HepG2 (cell line): ENCODE measurements around the gene C2orf80. TPM values are rescaled to one million over a fixed set of nuclear protein-coding genes. Genes with fewer than 3 reads are reported as not detected.

Experiments used
- AHDC1 ChIP-seq: sonication (generic); formaldehyde crosslinking; IDR thresholded peaks from 2 replicates; pipeline ENCODE4 v1.5.1; 2020; ENCODE audit warnings: mild to moderate bottlenecking, missing genetic modification reagents, borderline replicate concordance
- ATF3 ChIP-seq: sonication (generic); formaldehyde crosslinking; IDR thresholded peaks from 2 replicates; pipeline ENCODE4 v1.4.0; 2020; ENCODE audit warnings: missing genetic modification reagents
- ATF4 ChIP-seq, 2 experiments: fragments of 450-650 bp in 1 of 2; sonication (generic) in 1 of 2; formaldehyde crosslinking; IDR thresholded peaks; 2 replicates each; pipeline versions ENCODE4 v1.5.0 to v1.8.0; 2020 to 2022; ENCODE audit warnings: mild to moderate bottlenecking in 1 of 2, missing genetic modification reagents in 1 of 2
- CBX2 ChIP-seq, 2 experiments: fragments of 200-600 bp in 1 of 2; sonication (generic); formaldehyde crosslinking in 1 of 2; IDR thresholded peaks; 2 replicates each; pipeline versions ENCODE4 v1.7.0 to v1.8.1; 2018 to 2022; ENCODE audit warnings: low read depth in 2 of 2, low read length in 1 of 2, mild to moderate bottlenecking in 1 of 2, missing genetic modification reagents in 1 of 2
- CENPT ChIP-seq: sonication (generic); formaldehyde crosslinking; IDR thresholded peaks from 2 replicates; pipeline ENCODE4 v1.8.0; 2022; ENCODE audit warnings: low read depth, mild to moderate bottlenecking, moderate library complexity, missing genetic modification reagents
- CREM ChIP-seq, 2 experiments: sonication (generic) in 1 of 2; formaldehyde crosslinking in 1 of 2; IDR thresholded peaks; 2 replicates each; pipeline versions ENCODE4 v1.4.0 to v1.6.1; 2016 to 2020; ENCODE audit warnings: antibody characterized with exemption in 1 of 2, mild to moderate bottlenecking in 1 of 2, missing genetic modification reagents in 1 of 2
- EHMT2 ChIP-seq: fragments of 200-600 bp; sonication (generic); IDR thresholded peaks from 2 replicates; pipeline ENCODE4 v1.7.0; 2017; ENCODE audit warnings: antibody characterized with exemption, low read depth, low read length, borderline replicate concordance
- FOXP1 ChIP-seq, 2 experiments: fragments of 450-650 bp in 1 of 2; IDR thresholded peaks; 2 replicates each; pipeline ENCODE4 v1.6.1; 2017 to 2018; ENCODE audit warnings: antibody characterized with exemption in 1 of 2
- HNRNPL ChIP-seq: fragments of 200-400 bp; formaldehyde crosslinking; IDR thresholded peaks from 2 replicates; pipeline ENCODE4 v1.6.1; 2017; ENCODE audit warnings: mild to moderate bottlenecking, low read depth, low read length
- MIER2 ChIP-seq: IDR thresholded peaks from 2 replicates; pipeline ENCODE4 v1.6.1; 2016; ENCODE audit warnings: missing biosample characterization, missing genetic modification reagents
- MXD3 ChIP-seq: IDR thresholded peaks from 2 replicates; pipeline ENCODE4 v1.6.1; 2016; ENCODE audit warnings: mild to moderate bottlenecking, missing biosample characterization, missing genetic modification reagents
- NR1H2 ChIP-seq: sonication (generic); formaldehyde crosslinking; IDR thresholded peaks from 2 replicates; pipeline ENCODE4 v1.8.1; 2022; ENCODE audit warnings: low read depth, missing genetic modification reagents, borderline replicate concordance
- REL ChIP-seq: sonication (generic); formaldehyde crosslinking; conservative IDR thresholded peaks from 2 replicates; pipeline ENCODE4 v1.8.0; 2022; ENCODE audit warnings: mild to moderate bottlenecking, missing genetic modification reagents, moderate library complexity
- SMAD9 ChIP-seq: sonication (generic); formaldehyde crosslinking; IDR thresholded peaks from 2 replicates; pipeline ENCODE4 v1.5.1; 2020; ENCODE audit warnings: mild to moderate bottlenecking, missing genetic modification reagents
- ZBTB38 ChIP-seq: sonication (generic); formaldehyde crosslinking; IDR thresholded peaks from 2 replicates; pipeline ENCODE4 v1.5.1; 2020; ENCODE audit warnings: mild to moderate bottlenecking, missing genetic modification reagents
- ZNF468 ChIP-seq: sonication (generic); formaldehyde crosslinking; IDR thresholded peaks from 2 replicates; pipeline ENCODE4 v1.8.0; 2022; ENCODE audit warnings: mild to moderate bottlenecking, moderate library complexity, missing genetic modification reagents
- ZNF737 ChIP-seq: sonication (generic); formaldehyde crosslinking; IDR thresholded peaks from 2 replicates; pipeline ENCODE4 v1.5.0; 2020; ENCODE audit warnings: missing genetic modification reagents, mild to moderate bottlenecking, borderline replicate concordance
- ZNF766 ChIP-seq: sonication (generic); formaldehyde crosslinking; IDR thresholded peaks from 2 replicates; pipeline ENCODE4 v1.5.0; 2020; ENCODE audit warnings: missing genetic modification reagents, borderline replicate concordance
- polyA plus RNA-seq, 8 experiments: library from polyadenylated mRNA; depleted of rRNA in 3 of 8; stranded (reverse) in 7 of 8; unstranded in 1 of 8; fragments of >200 nt; fragmentation: Illumina TruSeq in 4 of 8; extraction: Trizol in 4 of 8; gene quantifications; 2 replicates each; pipeline versions ENCODE4 v1.2.1 to v1.2.3, GENCODE V29; 2011 to 2016; ENCODE audit warnings: low read depth in 4 of 8, missing spikeins in 1 of 8, mixed read lengths in 1 of 8; ENCODE audit not compliant: insufficient read depth in 1 of 8
- total RNA-seq, 5 experiments: library from RNA; depleted of rRNA; stranded (reverse); fragments of >200 nt; fragmentation: Illumina TruSeq; extraction: Trizol; gene quantifications; 2 replicates each; pipeline ENCODE4 v1.2.3, GENCODE V29; 2016; ENCODE audit warnings: low read depth in 1 of 5
- TF ChIP-seq, protein P1 (sequence below): sonication (generic); formaldehyde crosslinking; IDR thresholded peaks from 2 replicates; pipeline ENCODE4 v1.4.0; 2020; ENCODE audit warnings: mild to moderate bottlenecking, missing genetic modification reagents

Gene C2orf80
- total and polyA plus RNA-seq, 2 of the 13 experiments (the other 11 are each of a cell fraction or from before 2014, with no cell fraction given), result not detected

- TF ChIP-seq ZNF737 (no peak), REL (no peak), ZNF766 (no peak), ZBTB38 (CRISPR knock-in tag) (no peak), MIER2 (CRISPR knock-in tag) (peak; percentile 77; the same call in 1 of the 2 replicates), ATF3 (CRISPR knock-in tag) (no peak), EHMT2 (no peak; the same call in none of the 2 replicates), ZNF468 (no peak), AHDC1 (CRISPR knock-in tag) (peak; percentile 79; the same call in 1 of the 2 replicates), NR1H2 (CRISPR knock-in tag) (no peak), CENPT (no peak), FOXP1 (IDR thresholded peaks at IDR 0.05) (no peak), FOXP1 (CRISPR knock-in tag; IDR thresholded peaks at IDR 0.05) (no peak), ATF4 (CRISPR knock-in tag; IDR thresholded peaks at IDR 0.05) (no peak), SMAD9 (CRISPR knock-in tag) (no peak), MXD3 (CRISPR knock-in tag) (no peak), CBX2 (IDR thresholded peaks at IDR 0.05; ENCODE audit: low read depth, low read length) (no peak), CBX2 (CRISPR knock-in tag; IDR thresholded peaks at IDR 0.05; ENCODE audit: low read depth) (no peak), CREM (IDR thresholded peaks at IDR 0.05) (no peak), CREM (CRISPR knock-in tag; IDR thresholded peaks at IDR 0.05) (no peak), HNRNPL (no peak)
- TF ChIP-seq, protein P1, sequence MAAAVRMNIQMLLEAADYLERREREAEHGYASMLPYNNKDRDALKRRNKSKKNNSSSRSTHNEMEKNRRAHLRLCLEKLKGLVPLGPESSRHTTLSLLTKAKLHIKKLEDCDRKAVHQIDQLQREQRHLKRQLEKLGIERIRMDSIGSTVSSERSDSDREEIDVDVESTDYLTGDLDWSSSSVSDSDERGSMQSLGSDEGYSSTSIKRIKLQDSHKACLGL (CRISPR knock-in tag), result no peak
Observed at GRCh38 chr2:208135794-208136715, 53.8 kb downstream of the C2orf80 start (continued).
